Measurements from ENCODE around the gene CES4A. TPM values are rescaled to one million over a fixed set of nuclear protein-coding genes. Genes with fewer than 3 reads are reported as not detected.
"Not testable (repeated sequence)": the region's sequence is repeated elsewhere in the genome, so short reads cannot be mapped to it uniquely, and the experiment has no call there.

Gene CES4A
- total RNA-seq, 4 donors from 2014 or later = 10.9 to 15.7 (median 12.8) TPM

GRCh38 chr16:66943426-66944053 is 44.8 kb upstream of the CES4A start:
- H3K4me3 ChIP-seq (replicated peaks in 1 of 3) = no peak overlapping the region
- intact Hi-C loops (cut with DNase I) = no loop called here
- no peaks in the 10 kb centered on the region for H3K27me3 ChIP-seq
- H3K27ac ChIP-seq = no peak overlapping the region
- peaks cover 4 to 7% of the 10 kb centered on the region in 2 donors for H3K4me1 ChIP-seq
- TF ChIP-seq POLR2A (IDR thresholded peaks at IDR 0.05) = no peak
- TF ChIP-seq, protein P1, sequence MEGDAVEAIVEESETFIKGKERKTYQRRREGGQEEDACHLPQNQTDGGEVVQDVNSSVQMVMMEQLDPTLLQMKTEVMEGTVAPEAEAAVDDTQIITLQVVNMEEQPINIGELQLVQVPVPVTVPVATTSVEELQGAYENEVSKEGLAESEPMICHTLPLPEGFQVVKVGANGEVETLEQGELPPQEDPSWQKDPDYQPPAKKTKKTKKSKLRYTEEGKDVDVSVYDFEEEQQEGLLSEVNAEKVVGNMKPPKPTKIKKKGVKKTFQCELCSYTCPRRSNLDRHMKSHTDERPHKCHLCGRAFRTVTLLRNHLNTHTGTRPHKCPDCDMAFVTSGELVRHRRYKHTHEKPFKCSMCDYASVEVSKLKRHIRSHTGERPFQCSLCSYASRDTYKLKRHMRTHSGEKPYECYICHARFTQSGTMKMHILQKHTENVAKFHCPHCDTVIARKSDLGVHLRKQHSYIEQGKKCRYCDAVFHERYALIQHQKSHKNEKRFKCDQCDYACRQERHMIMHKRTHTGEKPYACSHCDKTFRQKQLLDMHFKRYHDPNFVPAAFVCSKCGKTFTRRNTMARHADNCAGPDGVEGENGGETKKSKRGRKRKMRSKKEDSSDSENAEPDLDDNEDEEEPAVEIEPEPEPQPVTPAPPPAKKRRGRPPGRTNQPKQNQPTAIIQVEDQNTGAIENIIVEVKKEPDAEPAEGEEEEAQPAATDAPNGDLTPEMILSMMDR (IDR thresholded peaks at IDR 0.05) = no peak
- H3K36me3 ChIP-seq = peaks cover 46 to 49% of the 10 kb centered on the region in 2 donors
- WGBS, 2 donors = 92 to 95% methylated on average over 6 to 11 of the region's 15 CpGs
- DNase-seq = no peak
- H3K9me3 ChIP-seq = no peaks in the 10 kb centered on the region

GRCh38 chr16:66944054-66944441 is 44.3 kb upstream of the CES4A start:
- peaks cover 9 to 11% of the 10 kb centered on the region in 2 donors for H3K4me1 ChIP-seq
- 90 to 95% methylated on average over 5 of the region's 5 CpGs for WGBS, 2 donors
- TF ChIP-seq POLR2A (IDR thresholded peaks at IDR 0.05) = no peak
- TF ChIP-seq, protein P1 (IDR thresholded peaks at IDR 0.05) = no peak
- no peak for DNase-seq
- H3K9me3 ChIP-seq = no peaks in the 10 kb centered on the region
- no peaks in the 10 kb centered on the region for H3K27me3 ChIP-seq
- H3K27ac ChIP-seq = no peak overlapping the region
- H3K36me3 ChIP-seq = peaks cover 41 to 47% of the 10 kb centered on the region in 2 donors
- no peak overlapping the region for H3K4me3 ChIP-seq (replicated peaks in 1 of 3)
- intact Hi-C loops (cut with DNase I) = no loop called here

GRCh38 chr16:66944971-66945370 is 43.4 kb upstream of the CES4A start:
- H3K27ac ChIP-seq; intact Hi-C loops (cut with DNase I): not testable (repeated sequence)

GRCh38 chr16:66945939-66946338 is 42.5 kb upstream of the CES4A start:
- H3K4me1 ChIP-seq = peaks cover 10 to 11% of the 10 kb centered on the region in 2 donors
- H3K27me3 ChIP-seq = no peaks in the 10 kb centered on the region
- DNase-seq = no peak
- H3K4me3 ChIP-seq (replicated peaks in 1 of 3) = no peak overlapping the region
- H3K9me3 ChIP-seq = no peaks in the 10 kb centered on the region
- H3K36me3 ChIP-seq = peaks cover 24 to 29% of the 10 kb centered on the region in 2 donors
- no peak overlapping the region for H3K27ac ChIP-seq
- intact Hi-C loops (cut with DNase I) = no loop called here
- 93 to 96% methylated on average over 4 of the region's 4 CpGs for WGBS, 2 donors
- TF ChIP-seq, protein P1 (IDR thresholded peaks at IDR 0.05) = no peak
- no peak for TF ChIP-seq POLR2A (IDR thresholded peaks at IDR 0.05)

More at GRCh38 chr16:66944971-66945370, 43.4 kb upstream of the CES4A start:
- WGBS, 2 donors = 91 to 93% methylated on average over 9 of the region's 9 CpGs
- H3K9me3 ChIP-seq; DNase-seq; H3K4me3 ChIP-seq (replicated peaks in 1 of 3); H3K27me3 ChIP-seq: not testable (repeated sequence)
- Histone ChIP-seq H3K4me1 (peaks cover 10 to 11% of the 10 kb centered on the region in 2 donors), H3K36me3 (peaks cover 34 to 38% of the 10 kb centered on the region in 2 donors)

DNA sequence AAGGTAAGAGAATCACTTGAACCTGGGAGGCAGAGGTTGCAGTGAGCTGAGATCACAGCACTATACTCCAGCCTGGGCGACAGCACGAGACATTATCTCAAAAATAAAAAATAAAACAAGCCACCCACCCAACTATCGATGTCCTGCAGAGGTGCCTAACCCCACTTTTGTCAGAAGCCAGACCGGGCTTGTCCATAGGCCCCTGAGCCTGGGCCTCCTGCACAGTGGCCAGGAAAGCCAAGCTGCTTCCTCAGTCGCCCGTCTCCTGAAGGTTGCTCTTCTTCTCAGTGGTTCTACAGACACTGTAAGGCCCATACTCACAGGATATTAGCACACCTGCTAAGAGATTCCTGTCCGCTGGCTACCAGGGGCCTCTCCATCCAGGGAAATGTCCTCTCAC is 41.8 kb upstream of the CES4A start:
- intact Hi-C loops (cut with DNase I) = no loop called here
- Histone ChIP-seq H3K4me3 (replicated peaks in 1 of 3) (no peak overlapping the region), H3K9me3 (no peaks in the 10 kb centered on the region), H3K27ac (no peak overlapping the region), H3K27me3 (no peaks in the 10 kb centered on the region), H3K36me3 (peaks cover 18 to 23% of the 10 kb centered on the region in 2 donors), H3K4me1 (peaks cover 10 to 11% of the 10 kb centered on the region in 2 donors)
- 75 to 79% methylated on average over 7 of the region's 7 CpGs for WGBS, 2 donors
- no peak for DNase-seq
- TF ChIP-seq, protein P1 (IDR thresholded peaks at IDR 0.05) = no peak
- TF ChIP-seq POLR2A (IDR thresholded peaks at IDR 0.05) = no peak

Data from thyroid gland (tissue), 4 donors.